OCI-LY7 (cell line): ENCODE results near the gene CTPS1. TPM values are rescaled to one million over a fixed set of nuclear protein-coding genes. Genes with fewer than 3 reads are reported as not detected.

Experiments
- BruUV-seq: library from RNA; stranded (reverse); fragments of 400-500 nt; replicated peaks from 2 replicates; lab custom pipeline; 2021; lab: Mats Ljungman, UMichigan
- CTCF ChIA-PET: fragments of 300-600 bp; sonication (Branson Sonifier 250); formaldehyde crosslinking; loops from one replicate; lab custom pipeline; 2022; ENCODE audit warnings: antibody characterized with exemption; ENCODE audit not compliant: unreplicated experiment; lab: Charles Lee
- POLR2A ChIA-PET: fragments of 300-600 bp; sonication (Branson Sonifier 250); formaldehyde crosslinking; loops from one replicate; lab custom pipeline; 2022; ENCODE audit warnings: antibody characterized with exemption; lab: Charles Lee
- DNase-seq: peaks from one replicate; pipeline ENCODE4 v3.0.0-alpha.2; 2015; ENCODE audit warnings: low spot score
- H2AFZ ChIP-seq: fragments of 200-600 bp; sonication (generic), shearing (Covaris generic); 2 replicates; pipeline ENCODE4 v1.6.1; 2014; ENCODE audit warnings: mild to moderate bottlenecking, antibody characterized with exemption, low read length, moderate library complexity
- H3K27ac ChIP-seq: fragments of 200-600 bp; sonication (generic); 2 replicates; pipeline ENCODE4 v1.5.1; 2014; ENCODE audit warnings: mixed run types, low read depth, mild to moderate bottlenecking, moderate library complexity, low read length, inconsistent platforms; ENCODE audit not compliant: poor library complexity, severe bottlenecking
- H3K36me3 ChIP-seq: fragments of 200-600 bp; sonication (generic); 2 replicates; pipeline ENCODE4 v1.6.1; 2014; ENCODE audit warnings: mild to moderate bottlenecking, antibody characterized with exemption, low read length, moderate library complexity, mixed read lengths; ENCODE audit not compliant: insufficient read depth
- H3K4me1 ChIP-seq: fragments of 200-600 bp; sonication (generic); 2 replicates; pipeline ENCODE4 v1.5.1; 2014; ENCODE audit warnings: mild to moderate bottlenecking, low read length; ENCODE audit not compliant: insufficient read depth, poor library complexity, severe bottlenecking
- H3K4me2 ChIP-seq: fragments of 200-600 bp; sonication (generic); 2 replicates; pipeline ENCODE4 v1.6.1; 2014; ENCODE audit warnings: mild to moderate bottlenecking, low read length
- H3K4me3 ChIP-seq: fragments of 200-600 bp; sonication (generic); 2 replicates; pipeline ENCODE4 v1.5.1; 2014; ENCODE audit warnings: mild to moderate bottlenecking, low read depth, low read length; ENCODE audit not compliant: poor library complexity, severe bottlenecking
- H3K79me2 ChIP-seq: fragments of 200-600 bp; sonication (generic); 2 replicates; pipeline ENCODE4 v1.6.1; 2016; ENCODE audit warnings: low read depth, mild to moderate bottlenecking, low read length, moderate library complexity, mixed read lengths; ENCODE audit not compliant: insufficient read depth
- H3K9me2 ChIP-seq: fragments of 200-600 bp; sonication (generic); 2 replicates; pipeline ENCODE4 v1.6.1; 2016; ENCODE audit warnings: mild to moderate bottlenecking, low read length, mixed read lengths; ENCODE audit not compliant: insufficient read depth
- H3K9me3 ChIP-seq: fragments of 200-600 bp; sonication (generic); 2 replicates; pipeline ENCODE4 v1.6.1; 2014; ENCODE audit warnings: mild to moderate bottlenecking, mixed run types, low read length, mixed read lengths
- H4K20me1 ChIP-seq: fragments of 200-600 bp; sonication (generic); 2 replicates; pipeline ENCODE4 v1.6.1; 2014; ENCODE audit warnings: mild to moderate bottlenecking, antibody characterized with exemption, low read length, moderate library complexity, mixed read lengths; ENCODE audit not compliant: insufficient read depth
- EZH2phosphoT487 ChIP-seq: fragments of 200-600 bp; sonication (generic); IDR thresholded peaks from 2 replicates; pipeline ENCODE4 v1.6.1; 2018; ENCODE audit warnings: low read depth, borderline replicate concordance, mild to moderate bottlenecking, mixed run types, antibody characterized with exemption, low read length, moderate library complexity, mixed read lengths
- intact Hi-C: fragments of 100-400 bp; cut with micrococcal nuclease; formaldehyde crosslinking; loops from one replicate; pipeline ENCODE4 v1.10.0; 2022; ENCODE audit not compliant: unreplicated experiment
- total RNA-seq, 2 experiments: library from RNA; depleted of rRNA in 1 of 2; stranded (reverse); fragments of >200 nt in 1 of 2; shearing (Covaris generic) in 1 of 2; gene quantifications; 2 replicates each; pipeline ENCODE4 v1.2.3, GENCODE V29; 2014 to 2022
- TF ChIP-seq, protein P1 (sequence below): fragments of 200-600 bp; sonication (generic); conservative IDR thresholded peaks from 2 replicates; pipeline ENCODE4 v1.5.1; 2014; ENCODE audit warnings: mild to moderate bottlenecking, antibody characterized with exemption, low read length, moderate library complexity, mixed read lengths

CTPS1 gene
- total RNA-seq, 2 experiments from 2014 or later, result 58.9 to 117 TPM

DNA sequence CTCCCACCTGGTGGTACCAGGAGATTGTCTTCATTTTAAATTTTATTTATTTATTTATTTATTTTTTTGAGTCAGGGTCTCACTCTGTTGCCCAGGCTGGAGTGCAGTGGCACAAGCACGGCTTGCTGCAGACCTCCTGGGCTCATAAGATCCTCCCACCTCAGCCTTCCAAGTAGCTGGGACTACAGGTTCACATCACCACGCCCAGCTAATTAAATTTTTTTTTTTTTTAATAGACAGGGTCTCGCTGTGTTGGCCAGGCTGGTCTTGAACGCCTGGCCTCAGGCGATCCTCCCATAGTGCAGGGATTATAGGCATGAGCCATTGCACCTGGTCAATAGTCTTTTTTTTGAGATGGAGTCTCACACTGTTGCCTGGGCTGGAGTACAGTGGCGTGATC is 33.5 kb downstream of the CTPS1 start:
- Histone ChIP-seq H4K20me1 (no peaks in the 10 kb centered on the region), H3K79me2 (no peaks in the 10 kb centered on the region), H3K4me3 (no peak overlapping the region), H3K27ac (no peak overlapping the region), H3K9me2 (no peaks in the 10 kb centered on the region), H3K9me3 (no peaks in the 10 kb centered on the region), H3K4me2 (no peak overlapping the region), H3K4me1 (peaks cover 13% of the 10 kb centered on the region), H3K36me3 (peaks cover 93% of the 10 kb centered on the region), H2AFZ (no peak overlapping the region)
- POLR2A ChIA-PET, result no interaction called here
- BruUV-seq, result no TSS peak
- TF ChIP-seq EZH2phosphoT487, result no peak
- TF ChIP-seq, protein P1, sequence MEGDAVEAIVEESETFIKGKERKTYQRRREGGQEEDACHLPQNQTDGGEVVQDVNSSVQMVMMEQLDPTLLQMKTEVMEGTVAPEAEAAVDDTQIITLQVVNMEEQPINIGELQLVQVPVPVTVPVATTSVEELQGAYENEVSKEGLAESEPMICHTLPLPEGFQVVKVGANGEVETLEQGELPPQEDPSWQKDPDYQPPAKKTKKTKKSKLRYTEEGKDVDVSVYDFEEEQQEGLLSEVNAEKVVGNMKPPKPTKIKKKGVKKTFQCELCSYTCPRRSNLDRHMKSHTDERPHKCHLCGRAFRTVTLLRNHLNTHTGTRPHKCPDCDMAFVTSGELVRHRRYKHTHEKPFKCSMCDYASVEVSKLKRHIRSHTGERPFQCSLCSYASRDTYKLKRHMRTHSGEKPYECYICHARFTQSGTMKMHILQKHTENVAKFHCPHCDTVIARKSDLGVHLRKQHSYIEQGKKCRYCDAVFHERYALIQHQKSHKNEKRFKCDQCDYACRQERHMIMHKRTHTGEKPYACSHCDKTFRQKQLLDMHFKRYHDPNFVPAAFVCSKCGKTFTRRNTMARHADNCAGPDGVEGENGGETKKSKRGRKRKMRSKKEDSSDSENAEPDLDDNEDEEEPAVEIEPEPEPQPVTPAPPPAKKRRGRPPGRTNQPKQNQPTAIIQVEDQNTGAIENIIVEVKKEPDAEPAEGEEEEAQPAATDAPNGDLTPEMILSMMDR, result no peak
- intact Hi-C loops, result no loop called here
- CTCF ChIA-PET, result interaction anchor here (1.3 kb wide), 1 partner anchor 10 kb away, joined by 3 read pairs; no protein-coding TSS in a partner anchor
- no peak for DNase-seq

DNA sequence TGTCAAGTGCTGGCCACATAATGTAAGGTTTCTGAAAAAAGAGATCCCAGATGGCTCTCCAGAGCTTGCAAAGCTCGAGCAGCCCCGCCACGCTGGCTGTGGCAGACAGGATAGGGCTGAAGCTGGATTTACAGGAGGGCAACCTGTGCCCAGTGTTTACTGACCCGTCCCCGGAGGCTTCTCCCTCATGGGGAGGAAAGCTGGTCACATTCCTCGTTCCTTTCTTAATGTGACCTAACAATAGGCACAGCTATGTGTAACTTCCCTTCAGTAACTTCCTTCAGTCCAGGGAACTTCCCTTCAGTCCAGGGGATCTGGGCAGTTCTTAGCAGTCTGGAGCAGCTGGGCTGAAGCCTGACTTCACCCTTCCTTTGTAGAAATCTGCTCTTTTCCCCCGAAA is 34.3 kb downstream of the CTPS1 start:
- H2AFZ ChIP-seq, result no peak overlapping the region
- no peaks in the 10 kb centered on the region for H4K20me1 ChIP-seq
- intact Hi-C loops, result no loop called here
- no peak overlapping the region for H3K4me3 ChIP-seq
- H3K36me3 ChIP-seq, result peaks cover 90% of the 10 kb centered on the region
- BruUV-seq, result no TSS peak
- CTCF ChIA-PET, result interaction anchor here (1.3 kb wide), 1 partner anchor 10 kb away, joined by 3 read pairs; no protein-coding TSS in a partner anchor
- DNase-seq, result no peak
- no peak overlapping the region for H3K4me2 ChIP-seq
- no peaks in the 10 kb centered on the region for H3K9me3 ChIP-seq
- TF ChIP-seq, protein P1, result no peak
- TF ChIP-seq EZH2phosphoT487, result no peak
- POLR2A ChIA-PET, result no interaction called here
- no peak overlapping the region for H3K27ac ChIP-seq
- peaks cover 13% of the 10 kb centered on the region for H3K4me1 ChIP-seq
- no peaks in the 10 kb centered on the region for H3K79me2 ChIP-seq
- H3K9me2 ChIP-seq, result no peaks in the 10 kb centered on the region

DNA sequence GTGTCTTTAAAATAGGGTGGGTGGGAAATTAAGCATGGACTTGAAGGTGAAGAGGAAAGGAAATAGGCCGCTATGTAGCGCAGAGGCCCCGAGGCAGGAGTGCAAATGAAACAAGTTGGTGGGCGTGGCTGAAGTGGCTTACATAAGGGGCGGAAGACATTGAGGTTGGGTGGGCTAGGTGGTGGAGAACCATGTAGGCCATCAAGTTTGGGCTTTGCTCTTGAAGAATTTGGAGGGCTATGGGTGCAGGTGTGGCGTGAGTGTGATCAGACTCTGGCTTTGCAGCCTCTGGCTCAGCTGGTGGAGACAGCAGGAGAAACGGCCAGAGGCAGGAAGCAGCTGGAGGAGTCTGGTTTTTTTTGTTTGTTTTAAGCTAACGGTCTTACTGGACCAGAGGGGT is 35.4 kb downstream of the CTPS1 start:
- Histone ChIP-seq H3K4me2 (no peak overlapping the region), H3K27ac (peak overlapping the region; percentile 9), H3K9me3 (no peaks in the 10 kb centered on the region), H3K4me3 (no peak overlapping the region), H4K20me1 (no peaks in the 10 kb centered on the region), H3K79me2 (no peaks in the 10 kb centered on the region), H3K9me2 (no peaks in the 10 kb centered on the region), H3K4me1 (peaks cover 13% of the 10 kb centered on the region), H2AFZ (no peak overlapping the region), H3K36me3 (peaks cover 88% of the 10 kb centered on the region)
- no TSS peak for BruUV-seq
- intact Hi-C loops, result no loop called here
- DNase-seq, result peak; percentile 30
- POLR2A ChIA-PET, result no interaction called here
- CTCF ChIA-PET, result no interaction called here
- no peak for TF ChIP-seq EZH2phosphoT487
- TF ChIP-seq, protein P1, result no peak
